Fibroblast of lung (primary cell): Measurements from ENCODE around the gene XPR1. TPM values are rescaled to one million over a fixed set of nuclear protein-coding genes. Genes with fewer than 3 reads are reported as not detected.

Experiments used
- DNase-seq, 2 donors: peaks; one replicate each; pipeline versions ENCODE4 v3.0.0 to v3.0.0-alpha.2; 2010; ENCODE audit warnings: low read depth in 2 of 2
- H2AFZ ChIP-seq: 2 replicates; pipeline ENCODE4 v1.5.1; 2012; ENCODE audit warnings: low read length, control low read depth, inconsistent platforms
- H3K27ac ChIP-seq: 2 replicates; pipeline ENCODE4 v1.5.1; 2011; ENCODE audit warnings: low read length, control low read depth; ENCODE audit not compliant: insufficient read depth
- H3K27me3 ChIP-seq: 2 replicates; pipeline ENCODE4 v1.5.1; 2011; ENCODE audit warnings: mild to moderate bottlenecking, low read length; ENCODE audit not compliant: control insufficient read depth, insufficient read depth
- H3K36me3 ChIP-seq: 2 replicates; pipeline ENCODE4 v1.5.1; 2011; ENCODE audit warnings: low read length; ENCODE audit not compliant: control insufficient read depth, insufficient read depth
- H3K4me1 ChIP-seq: 2 replicates; pipeline ENCODE4 v1.5.1; 2011; ENCODE audit warnings: low read length; ENCODE audit not compliant: control insufficient read depth, insufficient read depth; ENCODE audit errors: extremely low read depth
- H3K4me2 ChIP-seq: 2 replicates; pipeline ENCODE4 v1.5.1; 2011; ENCODE audit warnings: low read length, control low read depth; ENCODE audit not compliant: insufficient read depth; ENCODE audit errors: extremely low read depth
- H3K4me3 ChIP-seq, 4 experiments: fragments of 200-600 bp in 1 of 4; sonication (generic) in 1 of 4; replicated peaks in 1 of 4; 2 replicates each; pipeline ENCODE4 v1.5.1; 2011 to 2016; ENCODE audit warnings: low read length in 4 of 4, low read depth in 3 of 4, mild to moderate bottlenecking in 3 of 4, control low read depth in 2 of 4, inconsistent platforms in 1 of 4, mixed read lengths in 1 of 4; ENCODE audit not compliant: insufficient read depth in 1 of 4; ENCODE audit errors: control extremely low read depth in 1 of 4
- H3K79me2 ChIP-seq: 2 replicates; pipeline ENCODE4 v1.5.1; 2012; ENCODE audit warnings: mild to moderate bottlenecking, low read length, inconsistent platforms; ENCODE audit not compliant: control insufficient read depth, insufficient read depth
- H3K9ac ChIP-seq: 2 replicates; pipeline ENCODE4 v1.5.1; 2011; ENCODE audit warnings: mild to moderate bottlenecking, low read length, control low read depth; ENCODE audit not compliant: insufficient read depth
- H3K9me3 ChIP-seq: 2 replicates; pipeline ENCODE4 v1.5.1; 2012; ENCODE audit warnings: low read depth, low read length; ENCODE audit not compliant: control insufficient read depth, insufficient read depth
- H4K20me1 ChIP-seq: 2 replicates; pipeline ENCODE4 v1.5.1; 2011; ENCODE audit warnings: low read length; ENCODE audit not compliant: control insufficient read depth, insufficient read depth; ENCODE audit errors: extremely low read depth
- CTCF ChIP-seq, 2 donors: IDR thresholded peaks in 1 of 2; conservative IDR thresholded peaks in 1 of 2; 1 replicate in 1 of 2; 2 replicates in 1 of 2; pipeline ENCODE4 v1.5.1; 2011 to 2012; ENCODE audit warnings: low read length in 2 of 2, control low read depth in 1 of 2, inconsistent platforms in 1 of 2, low read depth in 1 of 2, mild to moderate bottlenecking in 1 of 2
- EZH2 ChIP-seq: IDR thresholded peaks from 2 replicates; pipeline ENCODE4 v1.5.1; 2012; ENCODE audit warnings: low read length, control low read depth, mild to moderate bottlenecking; ENCODE audit errors: missing control alignments
- polyA plus RNA-seq, 2 donors: library from polyadenylated mRNA; depleted of rRNA in 1 of 2; stranded (reverse) in 1 of 2; unstranded in 1 of 2; fragments of >200 nt; gene quantifications; 2 replicates each; pipeline ENCODE4 v1.2.1, GENCODE V29; 2011 to 2012; ENCODE audit warnings: missing spikeins in 1 of 2
- total RNA-seq: library from RNA; depleted of rRNA; stranded (reverse); fragments of >200 nt; gene quantifications from 2 replicates; pipeline ENCODE4 v1.2.1, GENCODE V29; 2014

The XPR1 gene
- total and polyA plus RNA-seq, 2 donors (not counting 1 experiment from before 2014, with no cell fraction given), result 18.4 to 31.5 TPM

GRCh38 chr1:180862305-180862704, 230.5 kb downstream of the XPR1 start:
- H3K4me1 ChIP-seq, result no peaks in the 10 kb centered on the region
- H3K4me2 ChIP-seq, result no peak overlapping the region
- no peak overlapping the region for H2AFZ ChIP-seq
- no peak overlapping the region for H3K9ac ChIP-seq
- no peaks in the 10 kb centered on the region for H3K79me2 ChIP-seq
- no peaks in the 10 kb centered on the region for H4K20me1 ChIP-seq
- no peak overlapping the region for H3K27ac ChIP-seq
- no peak overlapping the region for H3K4me3 ChIP-seq
- no peaks in the 10 kb centered on the region for H3K9me3 ChIP-seq
- no peaks in the 10 kb centered on the region for H3K36me3 ChIP-seq
- TF ChIP-seq EZH2, result no peak
- no peak for TF ChIP-seq CTCF (conservative IDR thresholded peaks at IDR 0.05 in 1 of 2, IDR thresholded peaks at IDR 0.05 in 1 of 2; ENCODE audit: low read depth in 1 of 2, low read length in 2 of 2)
- no peaks in the 10 kb centered on the region for H3K27me3 ChIP-seq
- DNase-seq, result peak; percentile 6 to 21

GRCh38 chr1:180863158-180863775, 231.4 kb downstream of the XPR1 start:
- peak; percentile 50 to 73 for DNase-seq
- Histone ChIP-seq H3K79me2 (no peaks in the 10 kb centered on the region), H3K4me1 (no peaks in the 10 kb centered on the region), H2AFZ (no peak overlapping the region), H3K4me2 (no peak overlapping the region), H3K9ac (no peak overlapping the region), H3K27ac (no peak overlapping the region), H3K9me3 (no peaks in the 10 kb centered on the region), H3K36me3 (no peaks in the 10 kb centered on the region), H4K20me1 (no peaks in the 10 kb centered on the region), H3K27me3 (no peaks in the 10 kb centered on the region), H3K4me3 (no peak overlapping the region)
- TF ChIP-seq EZH2, result no peak
- TF ChIP-seq CTCF (conservative IDR thresholded peaks at IDR 0.05 in 1 of 2, IDR thresholded peaks at IDR 0.05 in 1 of 2; ENCODE audit: low read depth in 1 of 2, low read length in 2 of 2), result peak; percentile 51 to 63

GRCh38 chr1:180881806-180882509, 250.1 kb downstream of the XPR1 start:
- H2AFZ ChIP-seq, result no peak overlapping the region
- H3K79me2 ChIP-seq, result no peaks in the 10 kb centered on the region
- H3K36me3 ChIP-seq, result no peaks in the 10 kb centered on the region
- TF ChIP-seq CTCF (conservative IDR thresholded peaks at IDR 0.05 in 1 of 2, IDR thresholded peaks at IDR 0.05 in 1 of 2; ENCODE audit: low read depth in 1 of 2, low read length in 2 of 2) (peak; percentile 39 to 46), EZH2 (no peak)
- H3K27ac ChIP-seq, result no peak overlapping the region
- DNase-seq, result peak; percentile 57 to 74
- H4K20me1 ChIP-seq, result no peaks in the 10 kb centered on the region
- H3K9ac ChIP-seq, result no peak overlapping the region
- H3K9me3 ChIP-seq, result no peaks in the 10 kb centered on the region
- H3K4me1 ChIP-seq, result no peaks in the 10 kb centered on the region
- no peak overlapping the region for H3K4me2 ChIP-seq
- no peak overlapping the region for H3K4me3 ChIP-seq
- no peaks in the 10 kb centered on the region for H3K27me3 ChIP-seq
